ENCODE measurements around the gene PRR5. TPM values are rescaled to one million over a fixed set of nuclear protein-coding genes. Genes with fewer than 3 reads are reported as not detected.

Gene PRR5
- total and polyA plus RNA-seq, 2 experiments from 2014 or later: 15.3 to 31.4 TPM

GRCh38 chr22:44759001-44759400 is 57.0 kb downstream of the PRR5 start:
- no peaks in the 10 kb centered on the region for H3K36me3 ChIP-seq (ENCODE audit: insufficient read depth)
- peaks cover 98% of the 10 kb centered on the region for H3K79me2 ChIP-seq (replicated peaks; ENCODE audit: insufficient read depth)
- H3K27me3 Mint-ChIP-seq (ENCODE audit: insufficient read depth, low read depth, poor library complexity): peaks cover 12% of the 10 kb centered on the region
- H3K4me1 ChIP-seq (ENCODE audit: insufficient read depth): peaks cover 19% of the 10 kb centered on the region
- TF ChIP-seq STAT1 (IDR thresholded peaks at IDR 0.05; ENCODE audit: unreplicated experiment): no peak
- TF ChIP-seq EZH2phosphoT487 (IDR thresholded peaks at IDR 0.05; ENCODE audit: unreplicated experiment): no peak
- TF ChIP-seq ZNF114 (CRISPR knock-in tag; IDR thresholded peaks at IDR 0.05): no peak
- no peak for TF ChIP-seq NANOG (IDR thresholded peaks at IDR 0.05; ENCODE audit: borderline replicate concordance)
- TF ChIP-seq EZH2 (IDR thresholded peaks at IDR 0.05; ENCODE audit: low read depth, unreplicated experiment): no peak
- no peak for TF ChIP-seq POLR2AphosphoS5 (IDR thresholded peaks at IDR 0.05; ENCODE audit: low read depth)
- TF ChIP-seq ETS1 (IDR thresholded peaks at IDR 0.05): no peak
- no peak for TF ChIP-seq JUNB (IDR thresholded peaks at IDR 0.05; ENCODE audit: unreplicated experiment)
- TF ChIP-seq REST (IDR thresholded peaks at IDR 0.05; ENCODE audit: unreplicated experiment): no peak
- no peak for TF ChIP-seq CTCF (conservative IDR thresholded peaks at IDR 0.05; ENCODE audit: low read depth in 2 of 2)
- TF ChIP-seq ZNF462 (CRISPR knock-in tag; IDR thresholded peaks at IDR 0.05): no peak
- TF ChIP-seq ZNF331 (CRISPR knock-in tag; IDR thresholded peaks at IDR 0.05; ENCODE audit: low read depth): no peak
- no peak for TF ChIP-seq CREB1 (CRISPR knock-in tag; IDR thresholded peaks at IDR 0.05; ENCODE audit: low read depth)
- H3K27ac ChIP-seq (ENCODE audit: low read depth): no peak overlapping the region
- H3K27ac Mint-ChIP-seq: 0 out of 2 replicates have a peak overlapping the region, but pooled peaks have one; percentile 68
- H3K9me3 Mint-ChIP-seq: peaks cover 12% of the 10 kb centered on the region
- no peaks in the 10 kb centered on the region for H3K9me2 ChIP-seq (ENCODE audit: insufficient read depth)
- ATAC-seq (no peak), DNase-seq (ENCODE audit: low spot score) (no peak)
- H3K4me1 Mint-ChIP-seq: peaks cover 46% of the 10 kb centered on the region
- H3F3A ChIP-seq (replicated peaks; ENCODE audit: low read depth): 0 out of 2 replicates have a peak, but pooled peaks cover 4% of the 10 kb centered on the region
- H3K4me2 ChIP-seq: no peak overlapping the region
- H3K36me3 Mint-ChIP-seq (ENCODE audit: low read depth): peaks cover 49% of the 10 kb centered on the region
- no peak overlapping the region for H3K4me3 Mint-ChIP-seq
- peaks cover 15% of the 10 kb centered on the region for H4K20me1 ChIP-seq (replicated peaks; ENCODE audit: insufficient read depth)
- no peak overlapping the region for H3K4me3 ChIP-seq
- H3K27me3 ChIP-seq (ENCODE audit: insufficient read depth): no peaks in the 10 kb centered on the region
- no peak overlapping the region for H2AFZ ChIP-seq

Data from GM23338 (cell line).